HFFc6 (cell line): ENCODE results near the gene CCS. TPM values are rescaled to one million over a fixed set of nuclear protein-coding genes. Genes with fewer than 3 reads are reported as not detected.
"Not testable (repeated sequence)": the region's sequence is repeated elsewhere in the genome, so short reads cannot be mapped to it uniquely, and the experiment has no call there.

Source experiments
- DNase-seq: peaks from one replicate; pipeline ENCODE4 v3.0.0-alpha.2; 2018
- H3K27ac Mint-ChIP-seq: 2 replicates; pipeline ENCODE4 v1.8.0; 2020; ENCODE audit warnings: mild to moderate bottlenecking, mixed read lengths
- H3K27me3 Mint-ChIP-seq: 2 replicates; pipeline ENCODE4 v1.8.0; 2021; ENCODE audit warnings: mild to moderate bottlenecking, moderate library complexity, mixed read lengths; ENCODE audit not compliant: insufficient read depth
- H3K36me3 Mint-ChIP-seq: 2 replicates; pipeline ENCODE4 v1.8.0; 2021; ENCODE audit warnings: low read depth, mixed read lengths
- H3K4me1 Mint-ChIP-seq: 2 replicates; pipeline ENCODE4 v1.8.0; 2020; ENCODE audit warnings: low read depth, mixed read lengths
- H3K4me3 Mint-ChIP-seq: 2 replicates; pipeline ENCODE4 v1.8.0; 2020; ENCODE audit warnings: mild to moderate bottlenecking, moderate library complexity, mixed read lengths
- H3K9me3 Mint-ChIP-seq: 2 replicates; pipeline ENCODE4 v1.8.0; 2020; ENCODE audit warnings: mild to moderate bottlenecking, mixed read lengths
- CTCF ChIP-seq: fragments of 200-600 bp; sonication (generic); IDR thresholded peaks from 2 replicates; pipeline ENCODE4 v1.5.0; 2021; ENCODE audit warnings: antibody characterized with exemption, mild to moderate bottlenecking
- total RNA-seq, 6 experiments: library from RNA; stranded (reverse); fragmentation: NEBNext Ultra II Directional; extraction: Animal tissue kit (Norgen Biotek cat#: 25700); gene quantifications; 2 replicates in 1 of 6; 3 replicates in 5 of 6; pipeline ENCODE4 v1.2.3, GENCODE V29; 2021

CCS gene
- total RNA-seq, 6 experiments from 2014 or later: 25.8 to 27.4 (median 26.5) TPM

- H3K36me3 Mint-ChIP-seq: peaks cover 47% of the 10 kb centered on the region
- no peak overlapping the region for H3K4me3 Mint-ChIP-seq
- no peak for DNase-seq
- no peak for TF ChIP-seq CTCF
- H3K9me3 Mint-ChIP-seq: no peaks in the 10 kb centered on the region
- H3K27ac Mint-ChIP-seq: peak overlapping the region; percentile 97
- H3K4me1 Mint-ChIP-seq: peaks cover 44% of the 10 kb centered on the region
- peaks cover 10% of the 10 kb centered on the region for H3K27me3 Mint-ChIP-seq
These were observed 43.4 kb downstream of the CCS start for GRCh38 chr11:66636411-66636810.

- no peaks in the 10 kb centered on the region for H3K9me3 Mint-ChIP-seq
- no peak for DNase-seq
- peaks cover 52% of the 10 kb centered on the region for H3K36me3 Mint-ChIP-seq
- peak overlapping the region; percentile 97 for H3K27ac Mint-ChIP-seq
- peaks cover 56% of the 10 kb centered on the region for H3K4me1 Mint-ChIP-seq
- H3K27me3 Mint-ChIP-seq: peaks cover 10% of the 10 kb centered on the region
- TF ChIP-seq CTCF: no peak
- H3K4me3 Mint-ChIP-seq: peak overlapping the region; percentile 97
These were observed 44.7 kb downstream of the CCS start for GRCh38 chr11:66637557-66638176.

- Mint-ChIP-seq H3K4me3 (peak within 1 kb of the TSS; percentile 97), H3K27me3 (peaks cover 13% of the 10 kb centered on the region), H3K36me3 (peaks cover 60% of the 10 kb centered on the region), H3K27ac (peak within 1 kb of the TSS; percentile 97), H3K9me3 (no peaks in the 10 kb centered on the region), H3K4me1 (peaks cover 64% of the 10 kb centered on the region)
- TF ChIP-seq CTCF: peak; percentile 48; the same call in 1 of the 2 replicates
- peak; percentile 100 for DNase-seq
These were observed 45.4 kb downstream of the CCS start, which contains the start of gene RBM4 for GRCh38 chr11:66638177-66639065. Gene RBM4 (plus strand): TSS chr11:66638703. CDS start chr11:66639712, 1,009 bp downstream.

- peak; percentile 51 for DNase-seq
- peak; percentile 54 for TF ChIP-seq CTCF
- Mint-ChIP-seq H3K27me3 (peaks cover 15% of the 10 kb centered on the region), H3K9me3 (no peaks in the 10 kb centered on the region), H3K27ac (peak overlapping the region; percentile 97), H3K4me1 (peaks cover 68% of the 10 kb centered on the region), H3K36me3 (peaks cover 64% of the 10 kb centered on the region), H3K4me3 (peak overlapping the region; percentile 97)
These were observed 46.3 kb downstream of the CCS start for GRCh38 chr11:66639066-66639813.

- Mint-ChIP-seq H3K36me3 (peaks cover 64% of the 10 kb centered on the region), H3K27ac (peak overlapping the region; percentile 97), H3K4me3 (peak overlapping the region; percentile 97), H3K4me1 (peaks cover 74% of the 10 kb centered on the region), H3K27me3 (peaks cover 15% of the 10 kb centered on the region)
- DNase-seq, H3K9me3 Mint-ChIP-seq: not testable (repeated sequence)
These were observed 46.9 kb downstream of the CCS start for GRCh38 chr11:66639814-66640340.
